Kidney epithelial cell (primary cell): ENCODE results near the gene ZDHHC11B. TPM values are rescaled to one million over a fixed set of nuclear protein-coding genes. Genes with fewer than 3 reads are reported as not detected.
"Not testable (repeated sequence)": the region's sequence is repeated elsewhere in the genome, so short reads cannot be mapped to it uniquely, and the experiment has no call there.

Experiments used
- DNase-seq: peaks from one replicate; pipeline ENCODE4 v3.0.0-alpha.2; 2010; ENCODE audit warnings: low read depth
- H3K27me3 ChIP-seq: 2 replicates; pipeline ENCODE4 v1.6.0; 2011; ENCODE audit warnings: low read length; ENCODE audit not compliant: control insufficient read depth, insufficient read depth
- H3K36me3 ChIP-seq: 2 replicates; pipeline ENCODE4 v1.5.1; 2011; ENCODE audit warnings: low read length; ENCODE audit not compliant: control insufficient read depth, insufficient read depth
- H3K4me3 ChIP-seq: 2 replicates; pipeline ENCODE4 v1.5.1; 2011; ENCODE audit warnings: low read depth, mild to moderate bottlenecking, control low read depth, low read length
- total RNA-seq: library from RNA; depleted of rRNA; stranded (reverse); fragments of >200 nt; gene quantifications from 2 replicates; pipeline ENCODE4 v1.2.3, GENCODE V29; 2015
- TF ChIP-seq, protein P1 (sequence below): IDR thresholded peaks from 2 replicates; pipeline ENCODE4 v1.5.1; 2011; ENCODE audit warnings: mild to moderate bottlenecking, moderate library complexity, low read length, control low read depth, inconsistent platforms; ENCODE audit not compliant: insufficient read depth, poor library complexity, severe bottlenecking

ZDHHC11B gene
- total RNA-seq, 1 donor from 2014 or later, result 0.25 TPM

DNA sequence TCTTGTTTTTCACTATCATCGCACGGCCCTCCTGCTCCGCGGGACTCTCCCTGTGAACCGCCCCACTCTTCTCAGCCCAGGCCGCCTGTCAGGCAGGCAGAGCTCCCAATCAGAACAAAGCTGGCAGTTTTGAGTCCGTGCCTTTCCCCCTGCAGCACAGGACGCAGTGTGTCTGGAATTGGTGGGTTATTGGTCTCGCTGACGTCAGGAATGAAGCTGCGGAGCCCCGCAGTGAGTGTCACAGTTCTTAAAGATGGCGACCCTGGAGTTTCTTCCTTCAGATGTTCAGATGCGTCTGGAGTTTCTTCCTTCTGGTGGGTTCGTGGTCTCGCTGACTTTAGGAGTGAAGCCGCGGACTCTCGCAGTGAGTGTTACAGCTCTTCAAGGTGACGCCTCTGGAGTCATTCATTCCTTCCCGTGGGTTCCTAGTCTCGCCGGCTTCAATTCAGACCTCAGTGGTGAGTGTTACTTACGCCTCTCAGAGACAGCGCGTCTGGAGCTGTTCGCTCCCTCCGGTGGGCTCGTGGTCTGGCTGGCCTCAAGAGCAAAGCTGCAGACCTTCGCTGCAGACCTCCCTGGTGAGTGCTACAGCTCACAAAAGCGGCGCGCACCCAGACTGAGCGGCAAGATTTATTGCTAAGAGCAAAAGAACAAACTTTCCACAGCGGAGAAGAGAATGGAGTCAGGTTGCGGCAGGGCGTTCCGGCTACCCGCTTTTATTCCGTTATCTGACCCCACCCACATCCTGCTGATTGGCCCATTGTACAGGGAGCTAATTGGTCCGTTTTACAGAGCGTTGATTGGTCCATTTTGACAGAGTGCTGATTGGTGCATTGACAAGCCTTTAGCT, 7.4 kb downstream of the ZDHHC11B start:
- no peaks in the 10 kb centered on the region for H3K36me3 ChIP-seq
- TF ChIP-seq, protein P1, sequence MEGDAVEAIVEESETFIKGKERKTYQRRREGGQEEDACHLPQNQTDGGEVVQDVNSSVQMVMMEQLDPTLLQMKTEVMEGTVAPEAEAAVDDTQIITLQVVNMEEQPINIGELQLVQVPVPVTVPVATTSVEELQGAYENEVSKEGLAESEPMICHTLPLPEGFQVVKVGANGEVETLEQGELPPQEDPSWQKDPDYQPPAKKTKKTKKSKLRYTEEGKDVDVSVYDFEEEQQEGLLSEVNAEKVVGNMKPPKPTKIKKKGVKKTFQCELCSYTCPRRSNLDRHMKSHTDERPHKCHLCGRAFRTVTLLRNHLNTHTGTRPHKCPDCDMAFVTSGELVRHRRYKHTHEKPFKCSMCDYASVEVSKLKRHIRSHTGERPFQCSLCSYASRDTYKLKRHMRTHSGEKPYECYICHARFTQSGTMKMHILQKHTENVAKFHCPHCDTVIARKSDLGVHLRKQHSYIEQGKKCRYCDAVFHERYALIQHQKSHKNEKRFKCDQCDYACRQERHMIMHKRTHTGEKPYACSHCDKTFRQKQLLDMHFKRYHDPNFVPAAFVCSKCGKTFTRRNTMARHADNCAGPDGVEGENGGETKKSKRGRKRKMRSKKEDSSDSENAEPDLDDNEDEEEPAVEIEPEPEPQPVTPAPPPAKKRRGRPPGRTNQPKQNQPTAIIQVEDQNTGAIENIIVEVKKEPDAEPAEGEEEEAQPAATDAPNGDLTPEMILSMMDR, result no peak
- H3K4me3 ChIP-seq, result no peak overlapping the region
- DNase-seq, result no peak
- H3K27me3 ChIP-seq, result peaks cover 12% of the 10 kb centered on the region

DNA sequence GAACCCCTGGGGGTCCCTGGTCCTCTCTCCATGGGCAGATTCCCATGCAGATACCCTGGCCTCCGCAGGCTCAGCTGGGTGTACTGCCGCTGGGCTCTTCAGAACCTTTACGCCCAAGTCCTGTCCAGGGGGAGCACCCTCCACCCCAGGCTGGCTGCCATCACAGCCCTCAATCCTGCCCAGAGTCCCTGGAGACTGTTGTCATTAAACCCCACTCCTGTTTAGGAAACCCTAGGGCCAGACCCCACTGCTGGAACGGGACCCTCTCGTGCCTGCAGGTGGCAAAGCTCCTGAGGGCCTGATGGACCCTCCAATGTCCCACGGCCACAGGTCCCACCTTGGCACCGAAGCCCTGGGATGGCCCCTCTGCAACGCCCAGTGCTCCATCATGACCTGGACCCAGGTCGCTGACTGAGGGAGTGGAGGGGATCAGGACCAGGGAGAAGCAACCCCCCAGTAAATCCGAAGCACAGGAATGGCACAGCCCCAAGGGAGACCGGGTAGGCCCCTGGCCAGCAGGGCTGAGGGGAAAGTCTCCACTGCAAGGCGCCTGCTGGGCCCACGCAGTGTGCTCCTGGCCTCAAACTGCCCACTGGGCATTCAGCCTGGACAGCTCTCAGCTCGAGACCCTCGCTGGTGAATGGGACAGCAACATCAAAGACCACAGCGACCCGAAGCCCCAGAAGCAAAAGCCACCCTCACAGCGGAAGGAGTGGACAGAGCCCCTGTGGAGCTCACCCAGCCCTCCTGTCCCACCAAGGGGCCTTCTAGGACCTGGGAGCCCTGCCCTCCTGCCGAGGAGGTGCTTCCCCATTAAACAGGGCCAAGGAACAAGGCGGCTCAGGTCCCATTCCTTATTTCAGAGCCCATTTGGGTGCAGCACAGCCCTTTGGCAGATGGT, 8.3 kb downstream of the ZDHHC11B start:
- H3K36me3 ChIP-seq, result no peaks in the 10 kb centered on the region
- TF ChIP-seq, protein P1, result no peak
- H3K27me3 ChIP-seq, result peaks cover 12% of the 10 kb centered on the region
- H3K4me3 ChIP-seq, result no peak overlapping the region
- no peak for DNase-seq

DNA sequence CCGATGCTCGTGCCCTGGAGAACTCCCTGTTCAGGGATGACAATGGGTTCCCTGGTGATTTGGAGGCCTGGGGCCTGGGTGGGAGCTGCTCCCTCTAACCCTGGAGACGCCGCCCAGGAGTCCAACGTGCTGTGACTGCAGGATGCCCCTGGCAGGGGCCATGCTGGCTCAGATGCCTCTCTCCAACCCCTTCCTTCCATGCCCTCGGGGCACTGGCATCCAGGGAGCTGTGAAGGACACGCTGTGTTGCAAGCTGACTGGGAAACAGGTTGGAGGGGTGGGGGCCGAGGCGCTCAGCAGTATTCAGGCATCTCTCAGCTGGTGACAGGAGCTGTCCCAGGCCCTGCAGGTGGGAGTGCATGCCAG, 9.0 kb downstream of the ZDHHC11B start:
- not testable (repeated sequence) for H3K36me3 ChIP-seq, DNase-seq, H3K4me3 ChIP-seq
- H3K27me3 ChIP-seq, result peaks cover 12% of the 10 kb centered on the region

DNA sequence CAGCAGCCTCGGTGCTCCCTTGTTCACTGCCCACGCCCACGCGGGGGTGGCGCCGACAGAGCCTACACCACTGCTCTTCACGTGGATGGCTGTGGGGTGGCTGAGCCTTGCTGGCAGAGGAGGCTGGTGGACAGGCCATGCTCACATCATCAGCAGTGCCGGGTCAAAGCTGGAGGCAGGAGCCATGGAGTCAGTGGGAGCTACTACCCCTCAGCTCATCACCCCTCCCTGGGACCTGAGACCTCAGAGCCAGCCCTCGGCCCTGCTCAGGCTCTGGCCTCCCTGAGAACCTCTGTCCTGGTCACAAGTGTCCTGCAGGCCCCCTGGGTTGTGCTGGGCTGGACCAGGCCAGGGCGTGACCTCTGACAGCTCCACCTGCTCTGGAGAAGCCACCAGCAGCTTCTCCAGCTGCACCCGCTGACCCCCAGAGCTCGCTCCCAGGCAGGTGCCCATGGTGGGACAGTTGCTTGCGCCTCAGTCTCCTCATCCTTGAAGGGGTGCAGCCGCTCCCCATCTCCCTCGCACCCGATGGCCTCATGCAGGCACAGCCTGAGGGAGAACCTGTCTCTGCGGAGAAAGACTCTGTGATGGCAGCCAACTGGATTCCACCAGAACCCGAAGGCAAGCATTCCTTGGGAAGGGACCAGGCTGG, 9.5 kb downstream of the ZDHHC11B start:
- H3K4me3 ChIP-seq, DNase-seq, H3K36me3 ChIP-seq: not testable (repeated sequence)
- H3K27me3 ChIP-seq, result peaks cover 12% of the 10 kb centered on the region

DNA sequence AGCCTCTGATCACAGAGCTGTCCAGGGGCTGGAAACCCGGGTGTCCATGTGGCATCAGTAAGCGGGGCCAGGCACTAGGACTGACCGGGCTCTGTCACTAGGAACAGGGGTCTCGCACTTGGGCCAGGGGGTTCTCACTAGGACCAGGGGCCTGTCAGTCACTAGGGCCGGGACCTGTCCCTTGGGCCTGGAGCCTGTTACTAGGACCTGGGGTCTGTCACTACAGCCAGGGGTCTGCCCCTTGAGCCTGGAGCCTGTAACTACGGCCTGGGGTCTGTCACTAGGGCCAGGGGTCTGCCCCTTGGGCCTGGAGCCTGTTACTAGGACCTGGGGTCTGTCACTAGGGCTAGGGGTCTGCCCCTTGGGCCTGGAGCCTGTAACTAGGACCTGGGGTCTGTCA, 10.2 kb downstream of the ZDHHC11B start:
- H3K36me3 ChIP-seq, DNase-seq, H3K4me3 ChIP-seq: not testable (repeated sequence)
- peaks cover 12% of the 10 kb centered on the region for H3K27me3 ChIP-seq

DNA sequence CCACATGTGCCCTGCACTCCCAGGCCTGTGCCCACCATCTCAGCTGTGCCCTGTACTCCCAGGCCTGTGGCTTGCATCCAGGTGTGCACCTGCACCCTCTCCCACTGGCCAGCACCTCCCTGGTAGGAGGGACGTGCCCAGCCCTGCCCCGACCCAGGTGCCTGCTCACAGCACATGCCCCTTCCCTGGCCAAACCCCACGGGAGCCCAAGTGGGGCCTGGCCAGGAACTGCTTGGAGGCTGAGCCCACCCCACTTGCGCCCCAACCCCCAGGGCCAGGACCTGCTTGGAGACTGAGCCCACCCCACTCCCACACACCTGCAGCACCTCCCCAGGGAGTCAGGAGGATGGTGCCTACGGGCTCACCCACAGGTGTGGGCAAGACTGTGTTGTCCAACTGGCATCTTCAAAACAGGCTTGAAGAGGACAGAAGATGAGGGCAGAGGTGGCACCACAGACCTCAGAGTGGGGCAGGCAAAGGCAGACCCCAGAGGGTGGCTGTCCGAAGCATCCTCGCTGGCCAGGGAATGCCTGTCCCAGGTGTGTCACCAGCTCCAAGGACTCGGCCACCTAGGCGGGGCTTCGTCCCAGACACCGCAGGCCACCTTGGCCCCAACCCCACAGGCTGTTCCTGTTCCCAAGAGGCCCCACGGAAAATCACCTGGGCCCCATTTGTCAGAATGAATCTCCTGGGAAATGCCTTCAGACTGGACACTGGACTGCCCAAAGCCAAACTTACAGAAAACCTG, 10.8 kb downstream of the ZDHHC11B start:
- Histone ChIP-seq H3K27me3 (peaks cover 12% of the 10 kb centered on the region), H3K36me3 (no peaks in the 10 kb centered on the region), H3K4me3 (no peak overlapping the region)
- TF ChIP-seq, protein P1, result no peak
- no peak for DNase-seq

DNA sequence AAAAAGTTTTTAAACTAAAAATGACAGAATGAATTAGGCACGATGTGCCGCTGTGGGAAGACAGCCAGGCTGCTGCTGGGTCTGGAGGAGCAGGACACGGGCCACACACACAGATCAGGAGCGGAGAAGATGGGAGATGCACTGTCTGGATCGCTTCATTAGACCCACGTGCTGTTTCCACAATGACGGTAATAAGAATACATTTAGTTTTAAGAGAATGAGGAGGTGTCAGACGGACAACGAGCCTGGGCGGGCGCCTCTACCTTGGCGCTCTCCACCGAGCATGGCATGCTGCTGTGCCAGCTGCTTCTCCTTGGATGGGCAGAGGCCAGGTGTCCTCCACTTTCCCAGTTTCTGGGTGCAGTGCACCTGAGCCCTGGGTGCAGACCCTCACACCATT, 11.6 kb downstream of the ZDHHC11B start:
- H3K4me3 ChIP-seq, DNase-seq, H3K36me3 ChIP-seq: not testable (repeated sequence)
- H3K27me3 ChIP-seq, result peaks cover 12% of the 10 kb centered on the region

DNA sequence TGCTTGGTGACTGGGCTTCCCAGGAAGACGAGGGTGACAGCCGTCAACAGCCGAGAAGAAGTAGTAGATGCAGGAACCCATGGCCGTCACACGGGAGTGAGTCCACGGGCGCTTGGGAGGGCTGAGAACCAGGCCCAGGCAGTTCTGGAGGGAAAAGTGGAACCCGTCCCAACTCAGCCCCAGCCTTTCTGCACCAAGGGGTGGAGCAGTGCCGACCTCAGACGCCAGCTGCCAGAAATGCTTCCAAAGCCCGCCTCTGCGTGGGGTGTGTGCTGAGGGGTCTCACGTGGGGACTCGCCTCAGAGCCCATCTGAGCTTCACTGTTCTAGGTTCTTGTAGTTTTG, 12.0 kb downstream of the ZDHHC11B start:
- not testable (repeated sequence) for DNase-seq, H3K4me3 ChIP-seq, H3K36me3 ChIP-seq
- H3K27me3 ChIP-seq, result peaks cover 12% of the 10 kb centered on the region

DNA sequence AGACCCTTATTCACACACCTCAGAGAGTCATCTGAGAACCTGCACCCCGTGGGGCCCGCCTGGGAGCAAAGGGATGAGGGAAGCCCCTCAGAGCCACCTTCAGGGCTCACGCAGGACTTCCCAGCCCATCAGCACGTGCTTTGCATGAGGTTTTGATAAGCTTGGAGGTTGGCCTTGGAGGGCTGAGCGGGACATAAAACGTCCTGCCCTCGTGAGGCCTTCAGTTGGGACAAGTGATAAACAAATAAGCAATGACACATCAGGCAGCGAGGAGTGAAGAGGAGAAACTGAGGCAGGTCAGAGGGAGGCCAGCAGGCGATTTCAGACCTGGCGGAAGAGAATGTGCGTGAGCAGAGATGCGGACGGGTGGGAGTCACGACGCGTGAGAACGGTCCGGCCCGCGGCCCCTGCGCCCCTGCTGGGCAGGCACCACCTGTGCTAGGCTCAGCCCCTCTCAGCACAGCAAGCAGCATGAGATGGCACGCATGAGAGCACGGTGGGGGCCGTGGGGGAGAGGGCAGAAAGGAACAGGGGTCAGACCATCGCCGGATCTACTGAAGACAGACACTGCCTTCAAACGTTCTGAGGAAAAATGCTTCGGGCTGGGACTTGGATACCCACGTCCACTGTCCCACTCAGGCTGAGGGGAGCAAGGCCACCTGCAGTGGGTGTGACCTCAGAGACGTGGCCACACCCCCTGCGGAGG, 12.5 kb downstream of the ZDHHC11B start:
- not testable (repeated sequence) for H3K27me3 ChIP-seq, DNase-seq, H3K36me3 ChIP-seq, H3K4me3 ChIP-seq
